GM18499 (cell line): ENCODE measurements around the gene TSKU.
"Not testable (repeated sequence)": the region's sequence is repeated elsewhere in the genome, so short reads cannot be mapped to it uniquely, and the experiment has no call there.

Experiments used
- ATAC-seq: cut with Tn5 transposase; IDR thresholded peaks from one replicate; pipeline ENCODE4 v1.9.1; 2021; ENCODE audit warnings: moderate number of reproducible peaks; ENCODE audit not compliant: insufficient read depth, unreplicated experiment

The TSKU gene

DNA sequence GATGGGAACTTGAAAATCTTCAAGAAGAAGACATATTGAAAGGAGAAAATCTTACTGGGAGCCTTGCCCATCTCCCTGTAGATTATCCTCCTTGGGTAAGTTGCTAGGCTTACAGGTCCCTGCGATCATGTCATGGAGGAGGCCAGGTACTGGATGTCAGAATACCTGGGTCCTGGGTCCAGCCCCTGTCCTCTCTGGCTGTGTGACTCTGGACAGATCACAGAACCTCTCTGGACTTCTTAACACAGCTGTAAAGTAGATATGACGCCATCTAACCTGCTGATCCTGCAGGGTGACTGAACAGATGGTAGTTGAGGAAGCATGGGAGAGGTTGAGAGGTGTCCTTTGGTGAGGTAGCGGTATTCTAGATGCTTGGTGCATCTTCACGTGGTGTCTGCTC, 4.1 kb downstream of the TSKU start:
- ATAC-seq: no peak

GRCh38 chr11:76787911-76788596, 4.9 kb downstream of the TSKU start:
- ATAC-seq: no peak

DNA sequence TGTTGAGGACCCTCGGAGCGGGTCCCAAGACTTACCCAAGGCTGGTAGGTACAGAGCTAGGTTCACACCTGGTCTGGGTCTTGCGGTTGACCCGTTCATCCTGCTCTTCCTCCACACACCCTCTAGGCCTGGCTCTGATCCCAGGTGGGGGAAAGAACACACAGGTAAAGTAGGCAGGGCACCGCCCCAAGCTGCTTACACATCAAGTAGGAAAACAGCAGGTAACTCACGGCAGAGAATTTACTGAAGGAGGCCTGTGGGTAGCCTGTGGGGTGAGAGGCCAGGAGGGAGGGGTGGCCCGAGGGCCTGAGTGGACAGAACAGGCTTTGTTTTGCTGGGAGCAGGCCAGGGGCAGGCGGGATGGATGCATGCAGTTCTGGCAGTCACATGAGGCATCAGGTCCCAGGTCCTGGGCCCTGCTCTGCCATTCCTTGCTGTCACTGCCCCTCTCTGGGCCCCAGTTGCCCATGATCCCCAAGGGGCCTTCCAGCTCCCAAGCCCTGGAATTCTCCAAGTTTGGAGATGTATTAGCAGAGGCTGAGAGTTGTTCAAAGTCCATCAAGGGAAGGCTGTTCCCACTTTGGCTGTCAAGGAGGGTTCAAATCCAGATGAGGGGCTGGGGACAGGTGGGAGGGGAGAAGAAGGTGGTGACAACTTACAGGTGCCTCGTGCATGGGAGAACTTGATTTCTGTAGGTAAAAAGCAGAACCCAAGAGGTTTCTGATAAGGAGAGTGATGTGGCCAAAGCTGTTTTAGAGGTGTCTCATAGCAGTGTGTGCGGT, 5.7 kb downstream of the TSKU start:
- ATAC-seq: no peak

GRCh38 chr11:76789443-76789719, 6.2 kb downstream of the TSKU start:
- no peak for ATAC-seq

GRCh38 chr11:76790251-76790650, 7.1 kb downstream of the TSKU start:
- ATAC-seq: no peak

GRCh38 chr11:76791002-76791770, 8.0 kb downstream of the TSKU start:
- ATAC-seq: not testable (repeated sequence)

DNA sequence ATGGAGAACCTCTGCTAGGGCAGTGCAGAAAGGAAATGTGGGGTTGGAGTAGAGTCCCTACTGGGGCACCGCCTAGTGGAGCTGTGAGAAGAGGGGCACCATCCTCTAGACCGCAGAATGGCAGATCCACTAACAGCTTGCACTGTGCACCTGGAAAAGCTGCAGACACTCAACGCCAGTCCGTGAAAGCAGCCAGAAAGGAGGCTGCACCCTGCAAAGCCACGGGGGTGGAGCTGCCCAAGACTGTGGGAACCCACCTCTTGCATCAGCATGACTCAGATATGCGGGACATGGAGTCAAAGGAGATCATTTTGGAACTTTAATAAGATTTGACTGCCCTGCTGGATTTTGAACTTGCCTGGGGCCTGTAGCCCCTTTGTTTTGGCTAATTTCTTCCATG, 8.7 kb downstream of the TSKU start:
- ATAC-seq: no peak

DNA sequence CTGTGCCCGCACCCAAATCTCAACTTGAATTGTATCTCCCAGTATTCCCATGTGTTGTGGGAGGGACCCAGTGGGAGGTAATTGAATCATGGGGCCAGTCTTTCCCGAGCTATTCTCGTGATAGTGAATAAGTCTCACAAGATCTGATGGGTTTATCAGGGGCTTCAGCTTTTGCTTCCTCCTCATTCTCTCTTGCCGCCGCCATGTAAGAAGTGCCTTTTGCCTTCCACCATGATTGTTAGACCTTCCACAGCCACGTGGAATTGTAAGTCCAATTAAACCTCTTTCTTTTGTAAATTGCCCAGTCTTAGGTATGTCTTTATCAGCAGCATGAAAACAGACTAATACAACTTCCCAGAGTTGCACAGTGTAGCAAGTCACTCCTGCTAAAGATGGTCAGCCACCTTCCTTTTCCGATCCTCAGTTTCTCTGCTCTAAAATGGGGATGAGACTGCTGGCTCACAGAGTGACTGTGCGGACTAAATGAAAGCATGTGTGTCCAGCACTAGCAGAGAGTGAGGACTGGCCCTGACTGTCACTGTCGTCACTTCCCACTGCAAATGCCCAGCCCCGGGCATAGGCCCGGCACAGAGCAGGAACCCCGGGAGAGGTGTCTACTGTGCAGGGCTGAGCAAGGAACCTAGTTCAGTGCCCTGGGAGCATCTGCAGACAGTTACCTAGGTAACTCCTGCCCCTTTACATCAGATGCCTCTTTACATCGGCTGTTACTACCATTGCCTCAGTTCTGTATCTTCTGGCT, 9.5 kb downstream of the TSKU start:
- no peak for ATAC-seq

DNA sequence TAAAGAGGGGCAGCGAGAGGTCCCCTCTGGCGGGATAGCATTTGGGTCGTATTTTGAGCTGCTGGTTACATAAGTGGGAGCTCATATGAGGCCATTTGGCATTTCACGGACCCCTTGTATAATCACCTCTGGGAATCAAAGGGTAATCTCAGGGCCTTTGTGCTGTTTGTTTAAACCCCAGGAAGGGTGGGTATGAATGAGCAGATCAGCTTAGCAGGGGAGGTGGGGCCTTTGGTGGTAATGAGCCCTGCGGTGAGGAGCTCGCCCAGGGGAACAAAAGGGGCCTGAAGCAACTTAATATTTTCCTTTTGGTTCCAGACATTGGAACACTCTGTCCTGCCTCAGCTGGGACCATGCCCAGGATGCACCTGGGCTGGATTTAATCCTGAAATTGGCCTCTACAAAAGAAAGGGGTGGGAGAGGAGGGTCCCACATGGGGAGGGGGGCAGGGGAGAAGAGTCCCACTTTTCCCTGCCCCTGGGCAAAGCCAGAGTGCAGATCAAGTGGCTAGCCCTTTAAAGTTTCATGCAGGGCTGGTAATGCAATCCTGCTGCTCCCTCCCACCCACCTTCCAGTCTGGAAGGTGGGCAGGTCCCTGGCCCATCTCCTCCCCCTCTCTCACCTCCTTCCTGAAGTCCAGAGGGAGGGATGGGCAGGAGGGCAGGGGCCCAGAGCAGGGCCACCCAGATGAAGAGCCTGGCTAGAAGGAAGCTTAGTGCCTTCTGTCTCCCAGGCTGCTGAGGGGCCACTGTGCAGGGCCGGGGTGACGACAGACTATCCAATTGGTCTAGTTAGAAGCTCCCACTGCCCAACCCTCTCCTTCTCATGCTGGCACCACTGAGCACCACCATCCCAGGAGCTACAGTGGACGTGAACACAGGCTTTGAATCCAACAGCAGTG, 10.5 kb downstream of the TSKU start:
- ATAC-seq: no peak

DNA sequence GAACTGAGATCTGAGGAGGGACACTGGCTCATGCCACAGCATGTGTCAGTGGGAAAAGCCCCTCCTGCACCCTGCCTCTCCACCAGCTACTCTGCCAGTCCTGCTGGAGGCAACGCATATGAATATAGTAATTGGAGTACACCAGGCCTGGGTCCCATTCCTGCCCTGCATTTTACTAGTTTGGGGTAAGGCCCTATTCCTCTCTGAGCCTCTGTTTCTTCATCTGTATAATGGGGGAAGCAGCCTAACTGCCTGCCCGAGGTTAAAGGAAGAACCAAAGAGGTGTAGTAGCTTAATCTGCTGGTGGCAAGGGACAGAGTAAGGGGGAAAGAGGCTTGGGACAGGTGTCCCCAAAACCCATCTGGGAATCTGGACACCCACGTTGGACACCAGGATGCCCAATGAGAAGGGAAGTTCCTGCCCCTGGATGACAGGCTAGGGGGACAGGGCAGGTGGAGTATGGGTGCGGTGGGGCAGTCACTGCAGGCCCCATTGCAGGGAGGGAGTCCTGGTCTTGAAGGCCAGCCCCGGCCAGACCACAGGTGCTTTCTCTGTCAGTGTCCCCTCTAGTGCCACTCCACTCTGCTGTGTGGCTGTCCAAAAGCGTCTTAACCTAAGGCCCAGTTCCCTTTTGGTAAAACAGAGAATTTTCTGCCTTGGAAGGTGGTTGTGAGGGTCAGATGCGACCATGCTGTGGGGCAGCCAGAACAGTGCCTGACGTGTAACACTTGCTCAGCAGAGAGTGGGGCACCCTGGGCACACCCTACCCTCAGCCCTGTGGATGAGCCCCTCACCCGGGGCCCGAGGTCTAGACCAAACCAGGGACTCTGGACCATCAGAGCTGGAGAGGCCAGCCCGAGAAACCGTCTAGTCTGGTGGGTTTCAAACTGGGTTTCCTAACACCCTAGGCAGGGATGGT, 11.5 kb downstream of the TSKU start:
- no peak for ATAC-seq

DNA sequence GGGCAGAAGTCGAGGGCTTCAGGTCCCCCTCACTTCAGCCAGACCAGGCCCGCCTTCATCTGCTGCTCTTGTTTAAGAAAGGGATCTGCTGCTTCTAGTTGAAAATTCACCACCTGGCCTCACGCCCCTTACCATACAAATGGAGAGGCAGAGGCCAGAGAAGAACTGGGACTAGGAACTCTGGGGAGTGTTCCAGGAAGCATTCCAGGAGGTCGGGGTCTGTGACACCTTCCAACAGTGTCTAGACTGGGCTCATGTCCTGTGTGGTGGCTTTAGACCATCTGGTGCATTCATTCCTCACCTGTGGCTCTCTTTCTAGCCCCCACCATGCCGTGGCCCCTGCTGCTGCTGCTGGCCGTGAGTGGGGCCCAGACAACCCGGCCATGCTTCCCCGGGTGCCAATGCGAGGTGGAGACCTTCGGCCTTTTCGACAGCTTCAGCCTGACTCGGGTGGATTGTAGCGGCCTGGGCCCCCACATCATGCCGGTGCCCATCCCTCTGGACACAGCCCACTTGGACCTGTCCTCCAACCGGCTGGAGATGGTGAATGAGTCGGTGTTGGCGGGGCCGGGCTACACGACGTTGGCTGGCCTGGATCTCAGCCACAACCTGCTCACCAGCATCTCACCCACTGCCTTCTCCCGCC, 12.3 kb downstream of the TSKU start:
- ATAC-seq: no peak

- no peak for ATAC-seq
Observed at GRCh38 chr11:76795936-76796441, 12.8 kb downstream of the TSKU start.

DNA sequence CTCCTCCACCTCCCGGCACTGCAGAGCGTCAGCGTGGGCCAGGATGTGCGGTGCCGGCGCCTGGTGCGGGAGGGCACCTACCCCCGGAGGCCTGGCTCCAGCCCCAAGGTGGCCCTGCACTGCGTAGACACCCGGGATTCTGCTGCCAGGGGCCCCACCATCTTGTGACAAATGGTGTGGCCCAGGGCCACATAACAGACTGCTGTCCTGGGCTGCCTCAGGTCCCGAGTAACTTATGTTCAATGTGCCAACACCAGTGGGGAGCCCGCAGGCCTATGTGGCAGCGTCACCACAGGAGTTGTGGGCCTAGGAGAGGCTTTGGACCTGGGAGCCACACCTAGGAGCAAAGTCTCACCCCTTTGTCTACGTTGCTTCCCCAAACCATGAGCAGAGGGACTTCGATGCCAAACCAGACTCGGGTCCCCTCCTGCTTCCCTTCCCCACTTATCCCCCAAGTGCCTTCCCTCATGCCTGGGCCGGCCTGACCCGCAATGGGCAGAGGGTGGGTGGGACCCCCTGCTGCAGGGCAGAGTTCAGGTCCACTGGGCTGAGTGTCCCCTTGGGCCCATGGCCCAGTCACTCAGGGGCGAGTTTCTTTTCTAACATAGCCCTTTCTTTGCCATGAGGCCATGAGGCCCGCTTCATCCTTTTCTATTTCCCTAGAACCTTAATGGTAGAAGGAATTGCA, 13.5 kb downstream of the TSKU start:
- no peak for ATAC-seq

GRCh38 chr11:76797341-76798201, 14.4 kb downstream of the TSKU start:
- ATAC-seq: no peak

DNA sequence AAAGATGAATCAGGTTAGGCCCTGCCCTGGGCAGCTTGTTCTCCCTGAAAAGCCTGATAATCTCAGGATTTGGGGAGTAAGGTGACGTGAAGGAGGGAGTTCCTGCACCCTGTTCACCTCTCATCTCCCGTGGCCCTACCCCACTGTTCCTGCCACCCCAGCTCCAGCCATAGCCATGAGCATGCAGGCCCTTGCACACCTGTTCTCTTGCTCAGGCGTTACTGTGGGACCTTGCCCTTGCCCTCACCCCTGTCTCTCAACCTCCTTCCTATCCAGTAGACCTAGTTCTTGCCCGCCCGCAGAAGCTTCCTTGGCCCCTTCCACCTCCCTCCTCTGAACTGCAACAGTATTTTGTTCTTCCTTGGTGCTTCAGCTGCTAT, 15.0 kb downstream of the TSKU start:
- ATAC-seq: no peak

DNA sequence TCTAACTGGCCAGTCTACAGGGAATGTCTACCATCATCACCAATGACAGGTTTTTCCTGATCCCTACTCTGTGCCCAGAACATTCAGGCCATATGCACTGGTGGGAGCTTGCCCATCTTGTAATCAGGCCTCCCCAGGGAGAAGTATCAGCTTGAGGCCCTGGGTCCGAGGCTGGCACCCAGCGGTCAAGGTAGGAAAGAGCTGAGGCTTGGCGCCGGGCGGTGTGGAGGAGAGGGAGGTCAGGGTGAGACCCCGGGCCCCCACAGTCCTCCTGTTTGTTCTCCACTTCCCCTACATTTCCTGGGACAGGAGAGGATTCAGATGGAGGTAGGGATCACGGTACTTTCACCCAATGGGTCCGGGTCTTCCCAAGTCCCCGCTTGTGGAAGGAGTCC, 15.5 kb downstream of the TSKU start:
- ATAC-seq: no peak
